Osteoblast (primary cell): Measurements from ENCODE around the gene CCDC33. TPM values are rescaled to one million over a fixed set of nuclear protein-coding genes. Genes with fewer than 3 reads are reported as not detected.
A peak's percentile ranks its signal among the peaks of the same experiment; 100 is the strongest.

ENCODE experiments used
- DNase-seq: peaks from one replicate; pipeline ENCODE4 v3.0.0; 2011; ENCODE audit warnings: low spot score, mixed read lengths; ENCODE audit not compliant: insufficient read length; ENCODE audit errors: missing footprints
- H2AFZ ChIP-seq: 2 replicates; pipeline ENCODE4 v1.6.0; 2011; ENCODE audit warnings: mild to moderate bottlenecking, low read length
- H3K27ac ChIP-seq: 2 replicates; pipeline ENCODE4 v1.5.1; 2011; ENCODE audit warnings: mild to moderate bottlenecking, low read depth, low read length, moderate library complexity
- H3K27me3 ChIP-seq: 2 replicates; pipeline ENCODE4 v1.6.0; 2012; ENCODE audit warnings: mild to moderate bottlenecking, control low read depth, inconsistent platforms, low read length, moderate library complexity; ENCODE audit not compliant: insufficient read depth
- H3K36me3 ChIP-seq: 2 replicates; pipeline ENCODE4 v1.5.1; 2011; ENCODE audit warnings: mild to moderate bottlenecking, low read length, control low read depth, moderate library complexity; ENCODE audit not compliant: insufficient read depth
- H3K4me1 ChIP-seq: 2 replicates; pipeline ENCODE4 v1.5.1; 2011; ENCODE audit warnings: mild to moderate bottlenecking, low read length, control low read depth, moderate library complexity; ENCODE audit not compliant: insufficient read depth
- H3K4me2 ChIP-seq: 2 replicates; pipeline ENCODE4 v1.6.0; 2011; ENCODE audit warnings: mild to moderate bottlenecking, low read length; ENCODE audit not compliant: insufficient read depth
- H3K4me3 ChIP-seq: fragments of 200-600 bp; sonication (generic); 3 replicates; pipeline ENCODE4 v1.5.1; 2012; ENCODE audit warnings: mild to moderate bottlenecking, low read length, inconsistent platforms; ENCODE audit not compliant: insufficient read depth
- H3K79me2 ChIP-seq: 2 replicates; pipeline ENCODE4 v1.6.0; 2012; ENCODE audit warnings: mild to moderate bottlenecking, low read length, control low read depth, inconsistent platforms; ENCODE audit not compliant: insufficient read depth
- H3K9me3 ChIP-seq: 2 replicates; pipeline ENCODE4 v1.5.1; 2011; ENCODE audit warnings: low read depth, low read length, control low read depth
- H4K20me1 ChIP-seq: 2 replicates; pipeline ENCODE4 v1.6.0; 2012; ENCODE audit warnings: mild to moderate bottlenecking, low read length, control low read depth; ENCODE audit not compliant: insufficient read depth
- CTCF ChIP-seq: IDR thresholded peaks from 2 replicates; pipeline ENCODE4 v1.5.1; 2011; ENCODE audit warnings: mild to moderate bottlenecking, low read depth, low read length, moderate library complexity; ENCODE audit errors: extremely low read depth
- total RNA-seq: library from RNA; depleted of rRNA; stranded (reverse); fragments of >200 nt; gene quantifications from 2 replicates; pipeline ENCODE4 v1.2.3, GENCODE V29; 2012

Gene CCDC33
- total RNA-seq, 1 donor: not detected

GRCh38 chr15:74258456-74259291 is 22.5 kb downstream of the CCDC33 start:
- Histone ChIP-seq H3K4me1 (peaks cover under 1% of the 10 kb centered on the region), H3K36me3 (no peaks in the 10 kb centered on the region), H2AFZ (no peak overlapping the region), H3K4me3 (no peak overlapping the region), H3K27ac (no peak overlapping the region), H4K20me1 (no peaks in the 10 kb centered on the region), H3K27me3 (peaks cover 58% of the 10 kb centered on the region), H3K4me2 (no peak overlapping the region), H3K79me2 (no peaks in the 10 kb centered on the region), H3K9me3 (no peaks in the 10 kb centered on the region)
- TF ChIP-seq CTCF: no peak
- DNase-seq: peak; percentile 23

GRCh38 chr15:74259292-74259648 is 23.1 kb downstream of the CCDC33 start:
- Histone ChIP-seq H3K9me3 (no peaks in the 10 kb centered on the region), H3K27me3 (peaks cover 58% of the 10 kb centered on the region), H3K79me2 (no peaks in the 10 kb centered on the region), H2AFZ (no peak overlapping the region), H3K4me2 (no peak overlapping the region), H4K20me1 (no peaks in the 10 kb centered on the region), H3K4me3 (no peak overlapping the region), H3K4me1 (no peaks in the 10 kb centered on the region), H3K36me3 (no peaks in the 10 kb centered on the region), H3K27ac (no peak overlapping the region)
- no peak for TF ChIP-seq CTCF
- no peak for DNase-seq

GRCh38 chr15:74259821-74260607 is 23.9 kb downstream of the CCDC33 start:
- no peak overlapping the region for H3K4me3 ChIP-seq
- peaks cover 62% of the 10 kb centered on the region for H3K27me3 ChIP-seq
- TF ChIP-seq CTCF: no peak
- no peaks in the 10 kb centered on the region for H3K79me2 ChIP-seq
- no peak overlapping the region for H3K27ac ChIP-seq
- no peak overlapping the region for H3K4me2 ChIP-seq
- no peak for DNase-seq
- no peaks in the 10 kb centered on the region for H3K36me3 ChIP-seq
- H2AFZ ChIP-seq: no peak overlapping the region
- no peaks in the 10 kb centered on the region for H3K9me3 ChIP-seq
- no peaks in the 10 kb centered on the region for H3K4me1 ChIP-seq
- no peaks in the 10 kb centered on the region for H4K20me1 ChIP-seq

- no peak overlapping the region for H2AFZ ChIP-seq
- H3K4me1 ChIP-seq: no peaks in the 10 kb centered on the region
- H3K36me3 ChIP-seq: no peaks in the 10 kb centered on the region
- H3K9me3 ChIP-seq: no peaks in the 10 kb centered on the region
- peaks cover 63% of the 10 kb centered on the region for H3K27me3 ChIP-seq
- no peak for TF ChIP-seq CTCF
- no peak overlapping the region for H3K27ac ChIP-seq
- no peaks in the 10 kb centered on the region for H4K20me1 ChIP-seq
- no peaks in the 10 kb centered on the region for H3K79me2 ChIP-seq
- no peak overlapping the region for H3K4me2 ChIP-seq
- H3K4me3 ChIP-seq: no peak overlapping the region
- DNase-seq: no peak
These were observed 24.9 kb downstream of the CCDC33 start for GRCh38 chr15:74261041-74261440.
